ENCODE results near the gene CYP2J2.
A peak's percentile ranks its signal among the peaks of the same experiment; 100 is the strongest.

GRCh38 chr1:59879574-59879973 is 47.0 kb downstream of the CYP2J2 start:
- TF ChIP-seq CTCF (IDR thresholded peaks at IDR 0.05 in 2 of 3, conservative IDR thresholded peaks at IDR 0.05 in 1 of 3; ENCODE audit: borderline replicate concordance in 1 of 3, insufficient read depth in 1 of 3, low read depth in 2 of 3, low read length in 2 of 3) (peak; percentile 46 to 62 (median 53); a peak in 5 of 6 replicates), ZNF274 (IDR thresholded peaks at IDR 0.05; ENCODE audit: low read depth, low read length) (no peak), POLR2A (IDR thresholded peaks at IDR 0.05; ENCODE audit: borderline replicate concordance, extremely low read depth, insufficient read depth, insufficient read length) (no peak), REST (IDR thresholded peaks at IDR 0.05; ENCODE audit: low read depth) (no peak), EZH2 (IDR thresholded peaks at IDR 0.05) (no peak), EZH2phosphoT487 (IDR thresholded peaks at IDR 0.05; ENCODE audit: borderline replicate concordance) (no peak), YY1 (IDR thresholded peaks at IDR 0.05; ENCODE audit: extremely low read depth, insufficient replicate concordance, low read depth, low read length) (no peak), POLR2AphosphoS5 (IDR thresholded peaks at IDR 0.05; ENCODE audit: low read depth, low read length) (no peak), ELF1 (IDR thresholded peaks at IDR 0.05; ENCODE audit: borderline replicate concordance, low read depth) (no peak)
